Measurements from ENCODE around the gene DGKD.

DGKD gene

GRCh38 chr2:233422050-233422639, 67.9 kb downstream of the DGKD start:
- peaks cover 96% of the 10 kb centered on the region for H3K79me2 ChIP-seq (ENCODE audit: insufficient read depth, low read length)
- peak overlapping the region; percentile 37 for H3K9ac ChIP-seq (ENCODE audit: low read depth, low read length, poor library complexity, severe bottlenecking)
- H3F3A ChIP-seq (ENCODE audit: low read depth): no peaks in the 10 kb centered on the region
- H3K36me3 ChIP-seq (ENCODE audit: insufficient read depth, low read length): peaks cover 17% of the 10 kb centered on the region; the same call in 1 of the 2 replicates
- peaks cover 41% of the 10 kb centered on the region for H4K20me1 ChIP-seq (ENCODE audit: insufficient read depth, low read length, poor library complexity, severe bottlenecking)
- no peak overlapping the region for H2AFZ ChIP-seq (ENCODE audit: low read length)
- H3K9me3 ChIP-seq (ENCODE audit: insufficient read depth, low read depth, low read length): 0 out of 2 replicates have a peak, but pooled peaks cover 6% of the 10 kb centered on the region
- peaks cover 59% of the 10 kb centered on the region for H3K4me1 ChIP-seq (ENCODE audit: insufficient read depth, low read length, poor library complexity, severe bottlenecking)
- TF ChIP-seq, protein P1, sequence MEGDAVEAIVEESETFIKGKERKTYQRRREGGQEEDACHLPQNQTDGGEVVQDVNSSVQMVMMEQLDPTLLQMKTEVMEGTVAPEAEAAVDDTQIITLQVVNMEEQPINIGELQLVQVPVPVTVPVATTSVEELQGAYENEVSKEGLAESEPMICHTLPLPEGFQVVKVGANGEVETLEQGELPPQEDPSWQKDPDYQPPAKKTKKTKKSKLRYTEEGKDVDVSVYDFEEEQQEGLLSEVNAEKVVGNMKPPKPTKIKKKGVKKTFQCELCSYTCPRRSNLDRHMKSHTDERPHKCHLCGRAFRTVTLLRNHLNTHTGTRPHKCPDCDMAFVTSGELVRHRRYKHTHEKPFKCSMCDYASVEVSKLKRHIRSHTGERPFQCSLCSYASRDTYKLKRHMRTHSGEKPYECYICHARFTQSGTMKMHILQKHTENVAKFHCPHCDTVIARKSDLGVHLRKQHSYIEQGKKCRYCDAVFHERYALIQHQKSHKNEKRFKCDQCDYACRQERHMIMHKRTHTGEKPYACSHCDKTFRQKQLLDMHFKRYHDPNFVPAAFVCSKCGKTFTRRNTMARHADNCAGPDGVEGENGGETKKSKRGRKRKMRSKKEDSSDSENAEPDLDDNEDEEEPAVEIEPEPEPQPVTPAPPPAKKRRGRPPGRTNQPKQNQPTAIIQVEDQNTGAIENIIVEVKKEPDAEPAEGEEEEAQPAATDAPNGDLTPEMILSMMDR (conservative IDR thresholded peaks at IDR 0.05; ENCODE audit: low read length): no peak
- TF ChIP-seq EZH2phosphoT487 (IDR thresholded peaks at IDR 0.05; ENCODE audit: borderline replicate concordance): no peak
- H3K4me2 ChIP-seq (ENCODE audit: low read depth, low read length, poor library complexity, severe bottlenecking): peak overlapping the region; percentile 68
- H3K9me2 ChIP-seq (replicated peaks; ENCODE audit: low read depth, low read length): no peaks in the 10 kb centered on the region
- H3K27me3 ChIP-seq (ENCODE audit: insufficient read depth, low read length, poor library complexity, severe bottlenecking): no peaks in the 10 kb centered on the region
- peak overlapping the region; percentile 30 for H3K4me3 ChIP-seq (ENCODE audit: low read length, poor library complexity, severe bottlenecking)

DNA sequence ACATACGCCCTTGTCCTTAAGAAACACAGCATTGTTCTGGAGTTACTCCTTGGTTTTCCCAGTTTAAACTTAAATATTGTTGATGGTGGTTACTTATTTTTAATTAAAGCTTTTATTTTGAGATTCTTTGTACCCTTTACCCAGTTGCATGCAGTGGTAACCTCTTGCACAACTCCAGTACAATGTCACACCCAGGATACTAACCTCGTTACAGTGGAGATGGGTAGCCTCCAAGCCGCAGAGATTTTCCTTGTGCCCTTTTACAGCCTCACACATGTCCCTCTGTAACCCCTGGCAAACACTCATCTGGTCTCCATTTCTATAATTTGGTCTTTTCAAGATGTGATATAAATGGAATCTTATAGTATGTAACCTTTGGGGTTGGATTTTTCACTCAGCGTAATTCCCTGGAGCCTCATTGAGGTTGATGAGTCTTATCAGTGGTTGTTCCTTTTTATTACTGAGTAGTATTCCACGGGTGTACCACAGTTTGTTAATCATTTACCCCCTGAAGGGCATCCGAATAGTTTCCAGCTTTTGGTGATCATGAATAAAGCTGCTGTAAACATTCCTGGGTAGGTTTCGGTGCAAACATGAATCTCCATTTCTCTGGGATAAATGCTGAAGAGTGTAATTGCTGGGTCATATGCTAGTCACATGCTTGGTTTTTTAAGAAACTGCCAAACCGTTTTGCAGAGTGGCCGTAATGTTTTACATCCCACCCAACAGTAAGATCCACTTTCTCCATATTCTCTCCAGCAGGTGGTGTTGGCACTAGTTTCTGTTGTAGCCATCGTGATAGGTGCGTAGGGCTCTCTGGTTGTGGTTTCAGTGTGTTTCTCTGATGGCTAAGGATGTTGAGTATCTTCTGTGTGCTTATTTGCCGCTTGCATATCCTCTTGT, 68.6 kb downstream of the DGKD start:
- no peak for TF ChIP-seq EZH2phosphoT487 (IDR thresholded peaks at IDR 0.05; ENCODE audit: borderline replicate concordance)
- TF ChIP-seq, protein P1 (conservative IDR thresholded peaks at IDR 0.05; ENCODE audit: low read length): no peak
- Histone ChIP-seq H3K9ac (ENCODE audit: low read depth, low read length, poor library complexity, severe bottlenecking) (peak overlapping the region; percentile 23), H3K9me2 (replicated peaks; ENCODE audit: low read depth, low read length) (no peaks in the 10 kb centered on the region), H3K4me2 (ENCODE audit: low read depth, low read length, poor library complexity, severe bottlenecking) (peak overlapping the region; percentile 68), H3K9me3 (ENCODE audit: insufficient read depth, low read depth, low read length) (0 out of 2 replicates have a peak, but pooled peaks cover 6% of the 10 kb centered on the region), H3K27me3 (ENCODE audit: insufficient read depth, low read length, poor library complexity, severe bottlenecking) (no peaks in the 10 kb centered on the region), H4K20me1 (ENCODE audit: insufficient read depth, low read length, poor library complexity, severe bottlenecking) (peaks cover 36% of the 10 kb centered on the region), H2AFZ (ENCODE audit: low read length) (no peak overlapping the region), H3K79me2 (ENCODE audit: insufficient read depth, low read length) (peaks cover 96% of the 10 kb centered on the region), H3K4me3 (ENCODE audit: low read length, poor library complexity, severe bottlenecking) (no peak overlapping the region), H3K36me3 (ENCODE audit: insufficient read depth, low read length) (peaks cover 17% of the 10 kb centered on the region; the same call in 1 of the 2 replicates), H3F3A (ENCODE audit: low read depth) (no peaks in the 10 kb centered on the region), H3K4me1 (ENCODE audit: insufficient read depth, low read length, poor library complexity, severe bottlenecking) (peaks cover 56% of the 10 kb centered on the region)

DNA sequence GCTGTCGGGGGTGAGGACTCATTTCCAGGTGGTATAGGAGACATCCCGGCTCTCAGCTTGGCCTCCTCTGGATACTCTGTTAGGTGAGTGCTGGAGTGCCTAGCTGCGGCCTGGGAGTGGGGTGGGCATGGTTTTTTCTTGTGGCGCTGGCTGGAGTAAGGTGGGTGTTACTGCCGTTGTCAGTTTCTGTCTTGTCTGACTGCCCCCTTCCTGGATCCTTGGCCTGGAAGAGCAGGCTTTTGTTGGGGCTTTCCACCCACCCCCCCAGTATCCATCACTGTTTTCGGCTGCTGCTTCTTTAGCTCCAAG, 69.2 kb downstream of the DGKD start:
- H4K20me1 ChIP-seq (ENCODE audit: insufficient read depth, low read length, poor library complexity, severe bottlenecking): peaks cover 34% of the 10 kb centered on the region

More for the DNA sequence above, 69.2 kb downstream of the DGKD start:
- peaks cover 97% of the 10 kb centered on the region for H3K79me2 ChIP-seq (ENCODE audit: insufficient read depth, low read length)
- H3F3A ChIP-seq (ENCODE audit: low read depth): no peaks in the 10 kb centered on the region
- H3K36me3 ChIP-seq (ENCODE audit: insufficient read depth, low read length): peaks cover 13% of the 10 kb centered on the region; the same call in 1 of the 2 replicates
- no peak overlapping the region for H2AFZ ChIP-seq (ENCODE audit: low read length)
- no peaks in the 10 kb centered on the region for H3K27me3 ChIP-seq (ENCODE audit: insufficient read depth, low read length, poor library complexity, severe bottlenecking)
- H3K9ac ChIP-seq (ENCODE audit: low read depth, low read length, poor library complexity, severe bottlenecking): no peak overlapping the region
- peaks cover 52% of the 10 kb centered on the region for H3K4me1 ChIP-seq (ENCODE audit: insufficient read depth, low read length, poor library complexity, severe bottlenecking)
- H3K9me3 ChIP-seq (ENCODE audit: insufficient read depth, low read depth, low read length): 0 out of 2 replicates have a peak, but pooled peaks cover 6% of the 10 kb centered on the region
- no peaks in the 10 kb centered on the region for H3K9me2 ChIP-seq (replicated peaks; ENCODE audit: low read depth, low read length)
- H3K4me3 ChIP-seq (ENCODE audit: low read length, poor library complexity, severe bottlenecking): no peak overlapping the region
- no peak for TF ChIP-seq EZH2phosphoT487 (IDR thresholded peaks at IDR 0.05; ENCODE audit: borderline replicate concordance)
- TF ChIP-seq, protein P1 (conservative IDR thresholded peaks at IDR 0.05; ENCODE audit: low read length): no peak
- no peak overlapping the region for H3K4me2 ChIP-seq (ENCODE audit: low read depth, low read length, poor library complexity, severe bottlenecking)

Measured in Loucy (cell line).